Suprapubic skin (tissue), 3 donors: ENCODE measurements around the gene PTCHD4.

Experiments used
- CTCF ChIP-seq, 2 donors: fragments of 200-600 bp in 1 of 2; fragments of 450-650 bp in 1 of 2; sonication (generic) in 1 of 2; IDR thresholded peaks; one replicate each; pipeline ENCODE4 v1.5.1; 2016 to 2019; ENCODE audit warnings: antibody characterized with exemption in 2 of 2, mild to moderate bottlenecking in 1 of 2, moderate library complexity in 1 of 2
- EP300 ChIP-seq: sonication (generic); formaldehyde crosslinking; IDR thresholded peaks from one replicate; pipeline ENCODE4 v1.6.1; 2017; ENCODE audit warnings: antibody characterized with exemption

- TF ChIP-seq CTCF (IDR thresholded peaks at IDR 0.05) (no peak), EP300 (no peak)
These were observed 20.5 kb downstream of the PTCHD4 start for GRCh38 chr6:48090546-48090945.
